ENCODE measurements around the gene RGS14. TPM values are rescaled to one million over a fixed set of nuclear protein-coding genes. Genes with fewer than 3 reads are reported as not detected.
A peak's percentile ranks its signal among the peaks of the same experiment; 100 is the strongest.

Gene RGS14
- total RNA-seq, 2 donors from 2014 or later: 45.5 to 102 TPM

- no peaks in the 10 kb centered on the region for H3K9me3 Mint-ChIP-seq
- no peak within 1 kb of the TSS for H3K27ac Mint-ChIP-seq
- H3K27me3 Mint-ChIP-seq: no peaks in the 10 kb centered on the region
- H3K4me3 Mint-ChIP-seq: peak within 1 kb of the TSS; percentile 43
- ATAC-seq (replicated peaks): no peak
- peaks cover 29% of the 10 kb centered on the region for H3K4me1 Mint-ChIP-seq
- H3K36me3 Mint-ChIP-seq (ENCODE audit: low read depth): no peaks in the 10 kb centered on the region
These were observed 26.4 kb downstream of the RGS14 start, which contains the start of gene SLC34A1 for GRCh38 chr5:177384134-177384533. SLC34A1 (plus strand) TSS chr5:177384434; CDS start chr5:177385742, 1,308 bp downstream.

DNA sequence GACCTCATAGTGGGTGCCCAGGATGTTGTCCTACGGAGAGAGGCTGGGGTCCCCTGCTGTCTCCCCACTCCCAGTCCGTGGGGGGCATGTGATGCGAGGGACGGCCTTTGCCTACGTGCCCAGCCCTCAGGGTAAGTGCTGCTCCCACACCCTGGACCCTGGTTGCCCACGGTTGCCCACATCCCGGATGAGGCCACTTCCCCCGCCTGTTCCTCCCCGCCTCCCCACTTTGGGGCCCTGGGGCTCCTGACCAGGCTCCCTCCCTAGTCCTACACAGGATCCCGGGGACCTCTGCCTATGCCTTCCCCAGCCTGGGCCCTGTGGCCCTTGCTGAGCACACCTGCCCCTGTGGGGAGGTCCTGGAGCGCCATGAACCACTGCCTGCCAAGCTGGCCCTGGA is 28.0 kb downstream of the RGS14 start:
- peak overlapping the region; percentile 43 for H3K4me3 Mint-ChIP-seq
- no peaks in the 10 kb centered on the region for H3K36me3 Mint-ChIP-seq (ENCODE audit: low read depth)
- H3K9me3 Mint-ChIP-seq: no peaks in the 10 kb centered on the region
- H3K27ac Mint-ChIP-seq: no peak overlapping the region
- ATAC-seq (replicated peaks): no peak
- H3K4me1 Mint-ChIP-seq: peaks cover 34% of the 10 kb centered on the region
- no peaks in the 10 kb centered on the region for H3K27me3 Mint-ChIP-seq

DNA sequence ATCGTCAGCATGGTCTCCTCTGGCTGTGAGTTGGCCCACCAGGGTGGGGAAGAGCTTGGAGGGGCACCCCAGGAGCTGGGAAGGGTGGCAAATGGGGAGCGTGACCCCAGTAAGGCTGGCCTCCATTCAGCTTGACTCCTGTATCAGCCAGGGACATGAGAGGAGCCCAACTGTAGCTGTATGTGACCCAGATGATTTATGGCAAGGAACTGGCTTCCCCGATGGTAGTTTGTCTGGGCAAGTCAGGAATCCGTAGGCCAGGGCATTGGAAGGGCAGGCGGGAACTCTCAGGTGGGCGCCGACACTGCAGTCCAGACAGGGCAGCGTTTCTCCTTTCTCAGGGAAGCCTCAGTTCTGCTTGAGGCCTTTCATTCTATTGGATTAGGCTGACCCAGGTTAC is 28.8 kb downstream of the RGS14 start:
- no peak overlapping the region for H3K4me3 Mint-ChIP-seq
- no peaks in the 10 kb centered on the region for H3K27me3 Mint-ChIP-seq
- H3K4me1 Mint-ChIP-seq: peaks cover 41% of the 10 kb centered on the region
- H3K36me3 Mint-ChIP-seq (ENCODE audit: low read depth): no peaks in the 10 kb centered on the region
- H3K9me3 Mint-ChIP-seq: no peaks in the 10 kb centered on the region
- no peak for ATAC-seq (replicated peaks)
- no peak overlapping the region for H3K27ac Mint-ChIP-seq

DNA sequence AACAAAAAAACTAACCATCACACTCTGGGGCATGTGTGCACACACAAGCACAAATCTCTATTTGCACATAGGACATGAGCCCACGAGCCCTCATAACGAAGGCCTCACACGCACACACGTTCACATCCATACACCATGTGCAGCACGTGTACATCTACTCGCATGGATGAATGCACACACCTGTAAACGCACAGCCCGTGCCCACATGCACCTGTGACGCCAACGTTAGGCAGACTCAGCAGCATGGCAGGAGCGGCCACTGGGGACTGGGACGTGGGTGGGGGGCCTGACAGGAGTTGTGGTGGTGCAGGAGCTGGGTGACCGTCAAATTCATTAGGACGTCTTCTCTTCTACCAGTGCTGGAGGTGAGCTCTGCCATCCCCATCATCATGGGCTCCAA is 29.7 kb downstream of the RGS14 start:
- no peaks in the 10 kb centered on the region for H3K9me3 Mint-ChIP-seq
- ATAC-seq (replicated peaks): no peak
- no peaks in the 10 kb centered on the region for H3K27me3 Mint-ChIP-seq
- H3K27ac Mint-ChIP-seq: no peak overlapping the region
- H3K4me3 Mint-ChIP-seq: no peak overlapping the region
- H3K36me3 Mint-ChIP-seq (ENCODE audit: low read depth): no peaks in the 10 kb centered on the region
- H3K4me1 Mint-ChIP-seq: peaks cover 41% of the 10 kb centered on the region

DNA sequence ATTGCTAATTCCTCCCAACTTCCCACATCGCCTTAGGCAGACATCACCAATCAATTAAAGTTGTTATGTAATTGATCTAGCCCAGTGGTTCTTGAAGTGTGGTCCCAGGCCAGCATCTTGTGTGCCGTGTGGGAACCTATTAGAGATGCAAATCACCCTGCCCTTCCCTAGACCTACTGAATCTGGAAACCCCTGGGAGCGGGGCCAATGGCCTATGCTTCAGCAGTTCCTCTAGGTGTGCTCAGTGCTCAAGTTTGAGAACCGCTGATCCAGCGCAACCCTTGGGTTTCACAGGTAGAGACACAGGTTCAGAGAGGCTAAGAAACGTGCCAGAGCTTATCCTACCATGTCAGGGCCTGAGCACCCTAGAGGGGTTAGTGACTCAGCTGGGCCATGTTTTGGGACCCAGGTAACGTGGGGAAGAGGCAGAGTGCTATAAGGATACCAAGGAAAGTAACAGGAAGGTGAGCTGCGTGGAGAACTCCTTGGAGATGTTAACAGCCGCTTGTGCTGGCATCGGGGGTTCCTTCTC is 30.9 kb downstream of the RGS14 start:
- H3K4me1 Mint-ChIP-seq: peaks cover 41% of the 10 kb centered on the region
- H3K9me3 Mint-ChIP-seq: no peaks in the 10 kb centered on the region
- H3K27ac Mint-ChIP-seq: peak overlapping the region; percentile 26
- no peak for ATAC-seq (replicated peaks)
- no peaks in the 10 kb centered on the region for H3K36me3 Mint-ChIP-seq (ENCODE audit: low read depth)
- H3K4me3 Mint-ChIP-seq: peak overlapping the region; percentile 40
- H3K27me3 Mint-ChIP-seq: no peaks in the 10 kb centered on the region

DNA sequence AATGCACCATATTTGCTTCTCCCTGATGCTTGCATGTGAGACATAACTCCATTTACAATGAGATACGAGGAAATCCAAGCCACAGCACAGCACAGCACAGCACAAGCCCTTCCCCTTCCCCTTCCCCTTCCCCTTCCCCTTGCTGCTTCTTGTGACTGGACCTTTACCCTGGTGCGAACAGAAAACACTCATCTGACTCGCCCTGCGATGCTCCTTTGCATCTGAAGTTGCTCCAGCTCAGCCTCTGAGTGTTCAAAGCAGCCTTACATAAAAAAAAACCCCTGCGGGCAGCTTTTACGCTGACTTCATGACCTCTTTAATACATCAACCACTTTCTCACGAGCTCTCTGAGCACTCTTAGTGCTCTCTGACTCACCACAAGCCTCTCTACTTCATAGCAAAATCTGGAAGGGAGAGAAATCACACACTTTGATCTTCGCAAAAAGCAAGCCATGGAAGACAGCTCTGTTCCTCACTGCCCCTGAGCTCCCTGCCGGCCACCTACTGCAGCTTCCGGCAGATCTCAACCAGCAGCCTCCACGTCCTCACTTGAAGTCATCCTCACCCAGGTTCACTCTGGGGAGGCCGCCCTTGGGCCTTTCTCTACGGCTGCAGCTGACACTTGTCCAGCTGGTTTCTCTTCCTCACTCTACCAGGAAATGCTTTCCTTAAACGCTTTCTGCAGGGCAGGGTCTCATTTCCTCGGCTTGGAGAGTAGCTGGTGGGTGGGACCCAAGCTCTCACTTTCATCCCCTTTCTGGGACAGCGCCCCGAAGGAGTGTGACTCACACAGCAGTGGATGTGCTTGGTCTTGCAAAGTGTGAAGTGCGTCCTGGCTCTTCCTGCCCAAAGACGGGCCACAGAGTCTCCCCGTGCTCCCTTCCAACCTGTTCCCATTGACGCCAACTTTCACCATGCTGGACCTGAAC is 31.8 kb downstream of the RGS14 start:
- Mint-ChIP-seq H3K27ac (peak overlapping the region; percentile 26), H3K9me3 (no peaks in the 10 kb centered on the region), H3K4me1 (peaks cover 41% of the 10 kb centered on the region), H3K4me3 (peak overlapping the region; percentile 40), H3K27me3 (no peaks in the 10 kb centered on the region), H3K36me3 (ENCODE audit: low read depth) (no peaks in the 10 kb centered on the region)
- peak; percentile 85 for ATAC-seq (replicated peaks)

GRCh38 chr5:177390363-177391300 is 32.9 kb downstream of the RGS14 start:
- Mint-ChIP-seq H3K4me1 (peaks cover 35% of the 10 kb centered on the region), H3K27ac (peak overlapping the region; percentile 26), H3K27me3 (no peaks in the 10 kb centered on the region), H3K4me3 (peak overlapping the region; percentile 40), H3K36me3 (ENCODE audit: low read depth) (no peaks in the 10 kb centered on the region), H3K9me3 (no peaks in the 10 kb centered on the region)
- peak; percentile 53 for ATAC-seq (replicated peaks)

- Mint-ChIP-seq H3K27me3 (no peaks in the 10 kb centered on the region), H3K36me3 (ENCODE audit: low read depth) (no peaks in the 10 kb centered on the region), H3K27ac (peak overlapping the region; percentile 67), H3K4me3 (no peak overlapping the region), H3K9me3 (no peaks in the 10 kb centered on the region), H3K4me1 (peaks cover 35% of the 10 kb centered on the region)
- no peak for ATAC-seq (replicated peaks)
These were observed 35.0 kb downstream of the RGS14 start for GRCh38 chr5:177392765-177393164.

DNA sequence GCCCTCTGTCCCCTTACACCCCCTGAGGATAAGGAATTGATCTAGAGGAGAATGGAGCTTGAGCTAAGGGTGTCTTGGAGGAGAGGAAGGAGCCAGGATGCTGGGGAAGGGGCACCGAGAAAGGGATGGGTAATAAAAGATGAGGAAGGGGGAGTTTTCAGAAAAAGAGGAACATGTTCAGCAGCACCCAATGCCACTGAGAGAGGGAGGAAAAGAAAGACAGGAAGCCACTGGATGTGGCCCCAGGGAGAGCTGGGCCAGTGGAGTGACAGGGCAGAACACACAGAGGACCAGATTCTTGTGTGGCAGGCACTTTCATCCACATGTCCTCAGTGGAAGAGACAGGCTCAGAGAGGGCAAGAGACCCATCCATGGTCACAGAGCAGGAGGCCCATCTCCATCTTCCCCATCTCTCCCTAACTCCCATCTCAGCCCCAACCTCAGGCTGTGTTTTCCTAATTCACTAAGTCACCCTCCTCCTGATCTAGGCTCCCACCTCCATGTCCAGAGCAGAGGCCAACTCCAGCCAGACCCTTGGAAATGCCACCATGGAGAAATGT is 35.6 kb downstream of the RGS14 start:
- no peak overlapping the region for H3K4me3 Mint-ChIP-seq
- ATAC-seq (replicated peaks): no peak
- no peaks in the 10 kb centered on the region for H3K9me3 Mint-ChIP-seq
- no peaks in the 10 kb centered on the region for H3K27me3 Mint-ChIP-seq
- no peaks in the 10 kb centered on the region for H3K36me3 Mint-ChIP-seq (ENCODE audit: low read depth)
- peaks cover 32% of the 10 kb centered on the region for H3K4me1 Mint-ChIP-seq
- H3K27ac Mint-ChIP-seq: peak overlapping the region; percentile 67

DNA sequence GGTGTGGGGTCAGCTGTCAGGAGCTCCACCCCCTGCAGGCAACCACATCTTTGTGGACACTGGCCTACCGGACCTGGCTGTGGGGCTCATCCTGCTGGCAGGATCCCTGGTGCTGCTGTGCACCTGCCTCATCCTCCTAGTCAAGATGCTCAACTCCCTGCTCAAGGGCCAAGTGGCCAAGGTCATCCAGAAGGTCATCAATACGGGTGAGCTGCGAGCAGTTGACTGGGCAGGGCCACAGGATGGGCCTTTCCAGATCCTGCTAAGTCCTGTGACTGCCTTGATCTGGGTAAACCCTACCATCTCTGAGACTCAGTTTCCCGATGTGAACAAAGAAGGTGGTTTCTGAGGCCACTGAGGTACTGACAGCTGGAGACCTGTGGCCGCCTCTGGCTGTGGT is 36.3 kb downstream of the RGS14 start:
- ATAC-seq (replicated peaks): no peak
- Mint-ChIP-seq H3K27me3 (no peaks in the 10 kb centered on the region), H3K4me1 (peaks cover 25% of the 10 kb centered on the region), H3K36me3 (ENCODE audit: low read depth) (no peaks in the 10 kb centered on the region), H3K4me3 (no peak overlapping the region), H3K9me3 (no peaks in the 10 kb centered on the region), H3K27ac (no peak overlapping the region)

DNA sequence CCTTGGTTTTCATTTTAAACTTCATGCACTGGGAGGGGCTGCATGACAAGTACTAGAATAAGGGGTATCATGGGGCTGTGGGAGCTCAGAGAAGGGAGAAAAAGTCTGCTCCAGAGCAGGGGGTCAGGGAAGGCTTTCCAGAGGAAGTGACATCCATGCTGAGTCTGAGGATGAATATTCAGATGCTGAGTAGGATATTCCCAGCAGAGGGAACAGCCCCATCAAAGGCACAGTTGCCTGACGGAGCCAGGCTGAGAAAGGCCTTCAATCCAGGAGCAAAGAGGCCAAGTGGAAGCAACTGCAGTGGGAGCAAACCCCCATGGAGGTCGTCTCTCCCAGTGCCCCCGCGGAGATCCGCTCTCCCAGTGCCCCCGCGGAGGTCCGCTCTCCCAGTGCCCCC is 38.4 kb downstream of the RGS14 start:
- Mint-ChIP-seq H3K36me3 (ENCODE audit: low read depth) (no peaks in the 10 kb centered on the region), H3K4me1 (peaks cover 5% of the 10 kb centered on the region), H3K27ac (no peak overlapping the region), H3K4me3 (no peak overlapping the region), H3K27me3 (no peaks in the 10 kb centered on the region), H3K9me3 (no peaks in the 10 kb centered on the region)
- ATAC-seq (replicated peaks): no peak

GRCh38 chr5:177396807-177397206 is 39.1 kb downstream of the RGS14 start:
- Mint-ChIP-seq H3K27ac (no peak overlapping the region), H3K9me3 (no peaks in the 10 kb centered on the region), H3K4me1 (no peaks in the 10 kb centered on the region), H3K4me3 (no peak overlapping the region), H3K36me3 (ENCODE audit: low read depth) (no peaks in the 10 kb centered on the region), H3K27me3 (no peaks in the 10 kb centered on the region)
- ATAC-seq (replicated peaks): no peak

GRCh38 chr5:177397875-177398390 is 40.2 kb downstream of the RGS14 start:
- no peaks in the 10 kb centered on the region for H3K9me3 Mint-ChIP-seq
- no peak overlapping the region for H3K27ac Mint-ChIP-seq
- no peak for ATAC-seq (replicated peaks)
- no peaks in the 10 kb centered on the region for H3K4me1 Mint-ChIP-seq
- no peak overlapping the region for H3K4me3 Mint-ChIP-seq
- no peaks in the 10 kb centered on the region for H3K27me3 Mint-ChIP-seq
- H3K36me3 Mint-ChIP-seq (ENCODE audit: low read depth): no peaks in the 10 kb centered on the region

Data from activated T-helper 17 cell treated with anti-CD3 and anti-CD28 coated beads, Interleukin-2, amount 50 U/mL, for 72 hours (primary cell).